Measurements from ENCODE around the gene SLC13A3. TPM values are rescaled to one million over a fixed set of nuclear protein-coding genes. Genes with fewer than 3 reads are reported as not detected.

SLC13A3 gene
- total and polyA plus RNA-seq, 2 donors (not counting 3 experiments of a cell fraction or from before 2014, with no cell fraction given): 0.11 to 0.40 TPM

GRCh38 chr20:46573234-46573633 is 78.0 kb downstream of the SLC13A3 start:
- ChIA-PET POLR2A (no interaction called here), CTCF (interaction anchor here (0.6 to 3.0 kb wide), 7 partner anchors 9 to 101 kb away, joined by 3 to 13 read pairs (median 5); no protein-coding TSS in a partner anchor)
- no peak for TF ChIP-seq JUN (IDR thresholded peaks at IDR 0.05; ENCODE audit: borderline replicate concordance, insufficient read depth, insufficient read length, low read depth)
- TF ChIP-seq POLR2AphosphoS5 (IDR thresholded peaks at IDR 0.05; ENCODE audit: insufficient read depth, low read depth, low read length): no peak
- no peak for TF ChIP-seq POLR2A (IDR thresholded peaks at IDR 0.05; ENCODE audit: low read depth, low read length)
- no peak for TF ChIP-seq GATA2 (IDR thresholded peaks at IDR 0.05; ENCODE audit: insufficient read depth, insufficient read length, low read depth, low read length)
- TF ChIP-seq MYC (IDR thresholded peaks at IDR 0.05; ENCODE audit: low read depth, low read length): no peak
- no peak for TF ChIP-seq FOS (IDR thresholded peaks at IDR 0.05; ENCODE audit: borderline replicate concordance, insufficient read depth, low read length)
- TF ChIP-seq, protein P1, sequence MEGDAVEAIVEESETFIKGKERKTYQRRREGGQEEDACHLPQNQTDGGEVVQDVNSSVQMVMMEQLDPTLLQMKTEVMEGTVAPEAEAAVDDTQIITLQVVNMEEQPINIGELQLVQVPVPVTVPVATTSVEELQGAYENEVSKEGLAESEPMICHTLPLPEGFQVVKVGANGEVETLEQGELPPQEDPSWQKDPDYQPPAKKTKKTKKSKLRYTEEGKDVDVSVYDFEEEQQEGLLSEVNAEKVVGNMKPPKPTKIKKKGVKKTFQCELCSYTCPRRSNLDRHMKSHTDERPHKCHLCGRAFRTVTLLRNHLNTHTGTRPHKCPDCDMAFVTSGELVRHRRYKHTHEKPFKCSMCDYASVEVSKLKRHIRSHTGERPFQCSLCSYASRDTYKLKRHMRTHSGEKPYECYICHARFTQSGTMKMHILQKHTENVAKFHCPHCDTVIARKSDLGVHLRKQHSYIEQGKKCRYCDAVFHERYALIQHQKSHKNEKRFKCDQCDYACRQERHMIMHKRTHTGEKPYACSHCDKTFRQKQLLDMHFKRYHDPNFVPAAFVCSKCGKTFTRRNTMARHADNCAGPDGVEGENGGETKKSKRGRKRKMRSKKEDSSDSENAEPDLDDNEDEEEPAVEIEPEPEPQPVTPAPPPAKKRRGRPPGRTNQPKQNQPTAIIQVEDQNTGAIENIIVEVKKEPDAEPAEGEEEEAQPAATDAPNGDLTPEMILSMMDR (IDR thresholded peaks at IDR 0.05; ENCODE audit: extremely low read depth in 1 of 2, insufficient read depth in 1 of 2, low read depth in 1 of 2, low read length in 2 of 2): no peak
- no peak for TF ChIP-seq EZH2 (IDR thresholded peaks at IDR 0.05; ENCODE audit: borderline replicate concordance, low read depth, low read length, severe bottlenecking)
- no peak for TF ChIP-seq MAX (IDR thresholded peaks at IDR 0.05; ENCODE audit: insufficient read depth, insufficient read length)
- Histone ChIP-seq H3K4me1 (ENCODE audit: control insufficient read depth, extremely low read depth, insufficient read depth, low read length) (peaks cover 3% of the 10 kb centered on the region), H3K79me2 (ENCODE audit: control insufficient read depth, insufficient read depth, low read length) (no peaks in the 10 kb centered on the region), H3K9me3 (replicated peaks; ENCODE audit: control insufficient read depth, insufficient read depth, low read length) (no peaks in the 10 kb centered on the region), H3K4me2 (ENCODE audit: insufficient read depth, low read length) (no peak overlapping the region), H3K4me3 (replicated peaks in 1 of 3; ENCODE audit: insufficient read depth in 1 of 3, low read depth in 1 of 3, low read length in 3 of 3) (no peak overlapping the region), H3K9me1 (replicated peaks; ENCODE audit: control insufficient read depth, extremely low read depth, insufficient read depth, low read length) (no peaks in the 10 kb centered on the region), H3K9ac (replicated peaks; ENCODE audit: extremely low read depth, insufficient read depth, low read length) (no peak overlapping the region), H3K36me3 (ENCODE audit: control insufficient read depth in 2 of 2, extremely low read depth in 1 of 2, insufficient read depth in 2 of 2, low read length in 2 of 2) (no peaks in the 10 kb centered on the region), H2AFZ (ENCODE audit: low read depth, low read length) (no peak overlapping the region), H3K27me3 (ENCODE audit: control insufficient read depth in 2 of 2, insufficient read depth in 2 of 2, low read length in 2 of 2) (no peaks in the 10 kb centered on the region), H4K20me1 (replicated peaks; ENCODE audit: control insufficient read depth, extremely low read depth, insufficient read depth, low read length) (no peaks in the 10 kb centered on the region), H3K27ac (ENCODE audit: insufficient read depth, low read depth, low read length) (no peak overlapping the region)
- FAIRE-seq (no peak), DNase-seq (ENCODE audit: low read depth, low spot score) (peak; percentile 51)
- no TSS peak for BruUV-seq (replicated peaks)
- dilution Hi-C loops (cut with MboI; ENCODE audit: extremely low pct_ligation_motif_present, low sequenced_read_pairs) (no loop called here), intact Hi-C loops (cut with micrococcal nuclease) (no loop called here)
